ENCODE measurements around the gene ELMO3. TPM values are rescaled to one million over a fixed set of nuclear protein-coding genes. Genes with fewer than 3 reads are reported as not detected.

ELMO3 gene
- total and polyA plus RNA-seq, 2 donors (not counting 3 experiments of a cell fraction or from before 2014, with no cell fraction given): 3.9 to 5.7 TPM

GRCh38 chr16:67157106-67157748 lies 41.7 kb upstream of the ELMO3 start:
- Histone ChIP-seq H3K79me2 (ENCODE audit: control insufficient read depth, insufficient read depth, low read length) (no peaks in the 10 kb centered on the region), H3K9me3 (replicated peaks; ENCODE audit: control insufficient read depth, insufficient read depth, low read length) (no peaks in the 10 kb centered on the region), H3K4me3 (replicated peaks in 1 of 3; ENCODE audit: insufficient read depth in 1 of 3, low read depth in 1 of 3, low read length in 3 of 3) (no peak overlapping the region), H3K27ac (ENCODE audit: insufficient read depth, low read depth, low read length) (no peak overlapping the region), H3K4me1 (ENCODE audit: control insufficient read depth, extremely low read depth, insufficient read depth, low read length) (peaks cover 4% of the 10 kb centered on the region), H3K9me1 (replicated peaks; ENCODE audit: control insufficient read depth, extremely low read depth, insufficient read depth, low read length) (no peaks in the 10 kb centered on the region), H3K4me2 (ENCODE audit: insufficient read depth, low read length) (no peak overlapping the region), H3K9ac (replicated peaks; ENCODE audit: extremely low read depth, insufficient read depth, low read length) (no peak overlapping the region), H2AFZ (ENCODE audit: low read depth, low read length) (no peak overlapping the region), H3K36me3 (ENCODE audit: control insufficient read depth in 2 of 2, extremely low read depth in 1 of 2, insufficient read depth in 2 of 2, low read length in 2 of 2) (no peaks in the 10 kb centered on the region), H3K27me3 (ENCODE audit: control insufficient read depth in 2 of 2, insufficient read depth in 2 of 2, low read length in 2 of 2) (peaks cover 2 to 3% of the 10 kb centered on the region in 2 experiments), H4K20me1 (replicated peaks; ENCODE audit: control insufficient read depth, extremely low read depth, insufficient read depth, low read length) (no peaks in the 10 kb centered on the region)
- dilution Hi-C loops (cut with MboI; ENCODE audit: extremely low pct_ligation_motif_present, low sequenced_read_pairs) (no loop called here), intact Hi-C loops (cut with micrococcal nuclease) (no loop called here)
- DNase-seq (ENCODE audit: low read depth, low spot score): no peak
- FAIRE-seq: no peak
- TF ChIP-seq MYC (IDR thresholded peaks at IDR 0.05; ENCODE audit: low read depth, low read length) (no peak), POLR2A (IDR thresholded peaks at IDR 0.05; ENCODE audit: low read depth, low read length) (no peak), FOS (IDR thresholded peaks at IDR 0.05; ENCODE audit: borderline replicate concordance, insufficient read depth, low read length) (no peak), CTCF (IDR thresholded peaks at IDR 0.05; ENCODE audit: extremely low read depth in 1 of 2, insufficient read depth in 1 of 2, low read depth in 1 of 2, low read length in 2 of 2) (no peak), GATA2 (IDR thresholded peaks at IDR 0.05; ENCODE audit: insufficient read depth, insufficient read length, low read depth, low read length) (no peak), EZH2 (IDR thresholded peaks at IDR 0.05; ENCODE audit: borderline replicate concordance, low read depth, low read length, severe bottlenecking) (no peak), POLR2AphosphoS5 (IDR thresholded peaks at IDR 0.05; ENCODE audit: insufficient read depth, low read depth, low read length) (no peak), JUN (IDR thresholded peaks at IDR 0.05; ENCODE audit: borderline replicate concordance, insufficient read depth, insufficient read length, low read depth) (no peak)
- TF ChIP-seq, protein P1, sequence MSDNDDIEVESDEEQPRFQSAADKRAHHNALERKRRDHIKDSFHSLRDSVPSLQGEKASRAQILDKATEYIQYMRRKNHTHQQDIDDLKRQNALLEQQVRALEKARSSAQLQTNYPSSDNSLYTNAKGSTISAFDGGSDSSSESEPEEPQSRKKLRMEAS (IDR thresholded peaks at IDR 0.05; ENCODE audit: insufficient read depth, insufficient read length): no peak
- no TSS peak for BruUV-seq (replicated peaks)
- ChIA-PET POLR2A (no interaction called here), CTCF (interaction anchor here (1.0 to 8.2 kb wide), 8 partner anchors 8 to 203 kb away, joined by 3 to 302 read pairs (median 6); no protein-coding TSS in a partner anchor)

Measured in endothelial cell of umbilical vein (primary cell).